ENCODE measurements around the gene LRBA.
"Not testable (repeated sequence)": the region's sequence is repeated elsewhere in the genome, so short reads cannot be mapped to it uniquely, and the experiment has no call there.

The LRBA gene

GRCh38 chr4:150750824-150751223 lies 264.3 kb downstream of the LRBA start:
- TF ChIP-seq CTCF (IDR thresholded peaks at IDR 0.05; ENCODE audit: insufficient read depth, missing control alignments), result no peak
- no peak for DNase-seq (ENCODE audit: insufficient read length, low spot score)
- FAIRE-seq, result no peak

GRCh38 chr4:150746156-150746555 lies 268.9 kb downstream of the LRBA start:
- no peak for DNase-seq (ENCODE audit: insufficient read length, low spot score)
- no peak for FAIRE-seq

GRCh38 chr4:150744570-150744969 lies 270.5 kb downstream of the LRBA start:
- TF ChIP-seq CTCF (IDR thresholded peaks at IDR 0.05; ENCODE audit: insufficient read depth, missing control alignments), result no peak

More at GRCh38 chr4:150746156-150746555, 268.9 kb downstream of the LRBA start:
- TF ChIP-seq CTCF (IDR thresholded peaks at IDR 0.05; ENCODE audit: insufficient read depth, missing control alignments), result no peak

GRCh38 chr4:150743564-150744342 lies 271.3 kb downstream of the LRBA start:
- DNase-seq (ENCODE audit: insufficient read length, low spot score), result no peak
- TF ChIP-seq CTCF (IDR thresholded peaks at IDR 0.05; ENCODE audit: insufficient read depth, missing control alignments), result no peak
- no peak for FAIRE-seq

More at GRCh38 chr4:150744570-150744969, 270.5 kb downstream of the LRBA start:
- no peak for DNase-seq (ENCODE audit: insufficient read length, low spot score)
- FAIRE-seq, result no peak

- DNase-seq (ENCODE audit: insufficient read length, low spot score); FAIRE-seq: not testable (repeated sequence)
Observed at GRCh38 chr4:150742930-150743329, 272.2 kb downstream of the LRBA start.

- DNase-seq (ENCODE audit: insufficient read length, low spot score) (no peak), FAIRE-seq (no peak)
- no peak for TF ChIP-seq CTCF (IDR thresholded peaks at IDR 0.05; ENCODE audit: insufficient read depth, missing control alignments)
Observed at GRCh38 chr4:150739591-150739990, 275.5 kb downstream of the LRBA start.

- TF ChIP-seq CTCF (IDR thresholded peaks at IDR 0.05; ENCODE audit: insufficient read depth, missing control alignments), result no peak
- DNase-seq (ENCODE audit: insufficient read length, low spot score) (no peak), FAIRE-seq (no peak)
Observed at GRCh38 chr4:150725957-150726523, 289.0 kb downstream of the LRBA start.
